NT2/D1 (cell line): ENCODE measurements around the gene CD81.

Source experiments
- SUZ12 ChIP-seq: IDR thresholded peaks from 2 replicates; pipeline ENCODE4 v1.6.1; 2011; ENCODE audit not compliant: insufficient read length, insufficient read depth; ENCODE audit errors: extremely low read depth
- YY1 ChIP-seq: IDR thresholded peaks from 2 replicates; pipeline ENCODE4 v1.6.1; 2011; ENCODE audit not compliant: insufficient read length, insufficient read depth

DNA sequence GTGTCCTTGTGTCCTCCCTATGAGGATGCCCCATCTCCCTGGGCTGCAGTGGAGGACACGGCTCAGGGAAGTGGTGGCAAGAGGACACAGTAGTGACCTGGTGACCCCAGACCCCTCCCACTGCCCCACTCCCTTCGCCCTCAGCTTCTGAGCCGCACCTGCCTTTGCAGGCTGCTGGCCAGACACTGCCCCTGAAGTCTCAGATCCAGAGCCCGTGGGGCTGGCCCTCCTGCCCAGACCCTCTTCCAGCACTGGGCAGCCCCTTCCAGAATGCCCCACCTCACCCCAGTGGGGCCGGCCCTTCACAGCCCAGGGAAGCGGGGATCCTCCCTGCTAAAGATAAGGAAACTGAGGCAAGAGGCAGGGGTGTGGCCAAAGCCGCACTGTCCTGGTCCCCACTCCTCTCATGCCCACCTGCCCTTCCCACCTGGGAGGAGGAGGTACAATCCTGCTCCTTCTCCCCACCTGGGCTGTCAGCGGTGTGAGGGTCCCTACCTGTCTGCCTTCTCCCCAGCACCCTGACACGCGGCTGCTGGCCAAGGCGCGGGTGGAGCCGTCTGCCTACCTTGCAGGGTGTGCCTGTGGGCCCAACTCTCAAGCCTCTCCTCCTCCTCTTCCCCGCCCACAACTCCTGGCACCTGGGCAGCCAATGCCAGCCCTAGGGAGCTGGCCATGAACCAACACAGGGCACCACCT lies 49.9 kb downstream of the CD81 start:
- TF ChIP-seq SUZ12 (no peak), YY1 (no peak)
